Motor neuron (in vitro differentiated cells): ENCODE results near the gene PAK5. TPM values are rescaled to one million over a fixed set of nuclear protein-coding genes. Genes with fewer than 3 reads are reported as not detected.

Experiments used
- ATAC-seq, 8 experiments: fragments of 200-7000 bp; cut with Tn5 transposase; replicated peaks in 6 of 8; 2 replicates each; pipeline ENCODE4 v1.8.0; 2021; ENCODE audit warnings: mild to moderate bottlenecking in 8 of 8, moderate library complexity in 8 of 8
- H3K27ac ChIP-seq, 2 donors: fragments of 250-450 bp; sonication (Bioruptor Pico); 2 replicates each; pipeline ENCODE4 v1.9.0; 2021; ENCODE audit warnings: antibody characterized with exemption in 2 of 2, mild to moderate bottlenecking in 2 of 2, moderate library complexity in 1 of 2
- H3K4me1 ChIP-seq, 2 donors: fragments of 250-450 bp; sonication (Bioruptor Pico); replicated peaks in 1 of 2; 2 replicates each; pipeline ENCODE4 v1.6.1; 2021; ENCODE audit warnings: antibody characterized with exemption in 2 of 2, mild to moderate bottlenecking in 2 of 2, moderate library complexity in 1 of 2
- H3K4me3 ChIP-seq, 5 donors: fragments of 250-450 bp; sonication (Bioruptor Pico); 2 replicates each; pipeline ENCODE4 v1.9.0; 2021; ENCODE audit warnings: antibody characterized with exemption in 5 of 5, mild to moderate bottlenecking in 5 of 5, moderate library complexity in 4 of 5
- WGBS, 10 experiments: fragments of 450-650 bp; shearing (Covaris generic); methylation state at CpG; one replicate each; pipeline ENCODE4 v1.0.0; 2022; 5-methylcytosine and 5-hydroxymethylcytosine counted together
- in situ Hi-C, 9 experiments: fragments of 400-800 bp; cut with MboI; loops; one replicate each; pipeline ENCODE4 v1.15.0; 2021; ENCODE audit warnings: low sequenced_read_pairs in 9 of 9, low pct_unique_long_range_greater_than_20kb in 2 of 9; ENCODE audit not compliant: unreplicated experiment in 9 of 9
- total RNA-seq, 8 experiments: library from RNA; unstranded; fragments of 300-600 nt; gene quantifications; 2 replicates each; pipeline versions ENCODE4 v1.2.3 to v1.2.4, GENCODE V29; 2022

PAK5 gene
- total RNA-seq, 8 experiments from 2014 or later = 2.7 to 20.0 (median 12.5) TPM

DNA sequence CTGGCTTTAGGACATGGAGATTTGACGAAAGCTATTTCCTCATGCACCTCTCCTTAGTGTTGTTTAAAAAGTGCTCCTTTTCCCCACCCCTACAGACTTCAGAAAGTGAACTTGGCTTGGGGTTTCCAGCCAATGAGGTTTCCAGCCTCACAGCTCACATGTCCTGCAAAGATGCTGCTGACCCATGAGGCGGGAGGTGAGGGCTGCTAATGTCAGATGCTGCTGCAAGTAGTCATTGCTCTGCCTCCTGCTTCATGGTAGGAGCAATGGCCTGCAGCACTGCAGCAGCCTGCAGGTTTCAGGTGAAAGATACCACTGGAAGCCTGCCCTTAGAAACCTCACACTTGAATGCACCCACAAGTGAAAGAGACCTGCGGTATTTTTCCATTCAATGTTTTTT lies 211.7 kb downstream of the PAK5 start:
- 75 to 100% (median 100%) methylated on average over 1 to 2 of the region's 3 CpGs; no CpG with 5 or more reads in 3 of the 10 experiments for whole genome bisulfite sequencing, 10 experiments
- in situ Hi-C loops = loop anchor here in 2 of 9 experiments (25.0 kb wide), 1 partner anchor 285 kb away; no protein-coding TSS in a partner anchor
- no peaks in the 10 kb centered on the region for H3K4me1 ChIP-seq
- ATAC-seq = no peak
- H3K4me3 ChIP-seq = no peak overlapping the region
- H3K27ac ChIP-seq = no peak overlapping the region

DNA sequence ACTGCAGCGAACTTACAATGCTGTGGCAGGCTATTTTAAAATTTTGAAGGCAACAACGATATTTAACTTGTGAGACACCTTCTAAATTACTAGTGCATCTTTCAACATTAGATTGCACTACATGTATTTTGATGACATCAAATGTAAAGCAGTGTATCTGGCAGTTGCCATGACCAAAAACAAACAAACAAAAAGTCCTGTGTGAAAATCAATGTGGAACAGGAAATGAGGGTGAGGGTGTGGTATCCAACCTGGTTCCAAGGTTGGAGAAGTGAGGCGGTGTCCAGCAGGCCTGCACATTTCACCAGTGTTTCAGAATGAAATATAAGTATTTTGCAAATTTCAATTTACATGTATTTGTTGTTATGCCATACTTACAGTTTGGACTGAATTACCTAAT lies 212.5 kb downstream of the PAK5 start:
- 30 to 100% (median 88%) methylated on average over 2 to 3 of the region's 3 CpGs for WGBS, 10 experiments
- H3K27ac ChIP-seq = no peak overlapping the region
- peak in 3 of 8 experiments; percentile 57 to 85 (median 82) for ATAC-seq
- H3K4me3 ChIP-seq = no peak overlapping the region
- in situ Hi-C loops = loop anchor here in 2 of 9 experiments (25.0 kb wide), 1 partner anchor 286 kb away; no protein-coding TSS in a partner anchor
- H3K4me1 ChIP-seq = no peaks in the 10 kb centered on the region

DNA sequence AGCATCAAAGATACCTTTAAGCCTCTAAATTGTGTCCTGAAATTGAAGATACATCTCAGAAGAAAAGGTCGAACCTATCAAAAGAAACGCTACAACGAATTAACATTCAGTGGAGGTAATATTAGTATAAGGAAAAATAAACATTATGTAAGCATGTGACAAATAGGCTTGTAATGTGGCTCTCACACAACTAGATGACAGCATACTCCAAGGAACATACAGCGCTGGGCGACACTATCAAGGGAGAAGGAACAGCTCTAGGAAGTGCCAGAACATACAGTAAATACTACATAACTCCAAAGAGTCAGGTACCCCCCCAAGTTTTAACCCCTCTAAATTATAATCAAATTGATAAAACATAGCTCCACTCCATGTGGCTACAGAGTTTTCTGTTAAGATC lies 220.9 kb downstream of the PAK5 start:
- Histone ChIP-seq H3K27ac (no peak overlapping the region), H3K4me3 (no peak overlapping the region), H3K4me1 (no peaks in the 10 kb centered on the region)
- in situ Hi-C loops = loop anchor here in 7 of 9 experiments (10.0 to 25.0 kb wide), 7 partner anchors 203 to 1919 kb away; partner anchors contain the start of genes MKKS (in 1 of the 7) and SLX4IP (in 1 of the 7)
- peak; percentile 58 to 90 (median 65) for ATAC-seq
- WGBS, 10 experiments = 17 to 100% (median 86%) methylated on average over 2 to 5 of the region's 5 CpGs; no CpG with 5 or more reads in 2 of the 10 experiments

DNA sequence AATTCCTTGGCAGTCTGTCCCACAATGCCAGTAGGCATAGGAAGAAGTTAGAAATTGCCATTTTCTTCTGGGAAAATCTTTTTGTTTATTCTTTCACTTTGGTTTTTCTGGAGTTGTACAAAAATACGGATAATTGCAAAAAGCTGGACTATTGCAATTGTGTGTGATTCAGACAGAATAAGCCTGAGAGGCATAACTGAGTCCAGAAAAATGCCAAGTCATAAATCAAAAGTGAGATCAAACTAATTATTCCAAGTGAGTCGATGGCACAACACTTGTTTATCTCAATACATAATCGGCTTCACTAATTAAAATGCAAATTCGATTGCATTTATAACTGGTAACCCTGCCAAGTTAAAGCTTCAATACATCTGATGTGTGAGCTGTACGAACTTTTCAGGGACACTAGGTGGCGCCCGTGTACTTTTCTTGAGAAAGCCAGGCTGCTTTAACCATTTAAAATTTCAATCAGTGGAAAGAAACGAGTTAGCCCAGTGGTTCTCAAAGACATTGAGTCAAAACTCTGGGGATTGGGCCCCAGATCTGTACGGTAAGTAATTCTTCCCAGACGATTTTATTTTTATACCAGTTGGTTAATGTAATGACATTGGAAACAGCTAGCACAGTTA lies 221.9 kb downstream of the PAK5 start:
- 0 to 9% (median 2%) methylated on average over 3 to 10 of the region's 10 CpGs for whole genome bisulfite sequencing, 10 experiments
- ATAC-seq = peak; percentile 53 to 80 (median 62)
- no peaks in the 10 kb centered on the region for H3K4me1 ChIP-seq
- H3K27ac ChIP-seq = no peak overlapping the region
- in situ Hi-C loops = loop anchor here in 7 of 9 experiments (10.0 to 25.0 kb wide), 7 partner anchors 202 to 1920 kb away; partner anchors contain the start of genes MKKS (in 1 of the 7) and SLX4IP (in 1 of the 7)
- H3K4me3 ChIP-seq = no peak overlapping the region

DNA sequence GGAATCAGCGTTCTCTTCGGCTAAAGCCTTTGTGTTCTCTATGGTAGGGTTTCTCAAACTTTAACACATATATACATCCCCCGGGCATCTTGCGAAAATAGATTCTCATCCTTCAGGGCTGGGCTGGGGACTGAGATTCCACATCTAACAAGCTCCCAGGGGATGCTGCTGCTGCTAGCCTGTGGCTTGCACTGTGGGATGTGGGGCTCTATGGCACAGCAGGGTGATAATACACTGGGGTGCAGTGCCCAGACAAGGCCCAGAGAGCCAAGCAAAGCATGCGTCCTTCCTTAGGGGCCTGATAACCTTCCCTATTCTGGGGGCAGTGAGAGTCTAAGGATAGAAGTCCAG lies 222.4 kb downstream of the PAK5 start:
- Histone ChIP-seq H3K4me3 (no peak overlapping the region), H3K27ac (no peak overlapping the region), H3K4me1 (no peaks in the 10 kb centered on the region)
- 67 to 100% (median 84%) methylated on average over 1 to 5 of the region's 5 CpGs; no CpG with 5 or more reads in 2 of the 10 experiments for WGBS, 10 experiments
- in situ Hi-C loops = loop anchor here in 7 of 9 experiments (10.0 to 25.0 kb wide), 7 partner anchors 202 to 1921 kb away; partner anchors contain the start of genes MKKS (in 1 of the 7) and SLX4IP (in 1 of the 7)
- ATAC-seq = peak in 1 of 8 experiments; percentile 17

DNA sequence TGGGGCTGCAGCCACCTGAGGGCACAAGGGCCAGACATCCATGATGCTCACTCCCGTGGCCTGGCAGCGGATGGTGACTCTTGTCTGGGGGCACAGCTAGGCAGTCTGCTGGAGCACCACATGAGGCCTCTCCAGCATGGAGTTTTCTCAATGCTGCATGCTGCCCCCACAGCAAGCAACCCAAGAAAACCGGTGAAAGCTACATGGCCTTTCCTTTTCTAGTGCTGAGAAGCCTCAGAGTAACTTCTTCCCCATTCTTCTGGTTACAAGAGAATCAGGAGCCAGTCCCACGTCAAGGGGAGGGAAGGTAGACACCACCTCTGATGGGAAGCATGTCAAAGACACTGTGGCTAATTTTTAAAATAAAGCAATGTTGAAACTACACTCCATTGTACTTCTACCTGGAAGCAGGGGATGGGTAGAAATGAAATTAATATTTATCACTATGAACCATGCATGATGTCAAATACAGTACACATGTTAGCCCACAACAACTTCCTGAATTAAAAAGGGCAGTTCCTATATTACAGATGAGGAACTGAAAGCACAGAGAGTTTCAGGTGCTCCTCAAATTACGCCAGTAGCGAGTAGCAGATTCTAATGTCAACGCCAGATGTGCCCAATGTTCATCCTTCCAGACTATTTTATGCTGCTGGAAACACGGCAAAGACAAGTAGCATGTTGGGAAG lies 223.0 kb downstream of the PAK5 start:
- in situ Hi-C loops = loop anchor here in 7 of 9 experiments (10.0 to 25.0 kb wide), 7 partner anchors 201 to 1921 kb away; partner anchors contain the start of genes MKKS (in 1 of the 7) and SLX4IP (in 1 of the 7)
- Histone ChIP-seq H3K27ac (no peak overlapping the region), H3K4me3 (no peak overlapping the region), H3K4me1 (no peaks in the 10 kb centered on the region)
- ATAC-seq = no peak
- 17 to 88% (median 77%) methylated on average over 1 to 6 of the region's 8 CpGs; no CpG with 5 or more reads in 1 of the 10 experiments for WGBS, 10 experiments

DNA sequence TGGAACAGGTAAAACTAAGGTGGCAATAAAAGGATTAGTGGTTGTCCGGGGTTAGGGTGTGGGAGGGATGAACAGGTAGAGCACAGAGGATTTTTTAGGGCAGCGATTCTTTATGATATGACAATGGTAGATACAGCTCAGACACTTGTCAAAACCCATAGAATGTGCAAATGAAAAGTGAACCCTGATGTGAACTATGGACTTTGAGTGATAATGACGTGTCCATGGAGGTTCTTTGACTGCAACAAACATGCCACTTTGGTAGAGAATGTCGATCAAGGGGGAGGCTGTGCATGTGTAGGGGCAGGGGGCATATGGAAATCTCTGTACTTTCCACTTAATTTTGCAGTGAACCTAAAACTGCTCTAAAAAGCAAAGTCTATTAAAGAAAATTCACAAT lies 223.8 kb downstream of the PAK5 start:
- H3K4me3 ChIP-seq = no peak overlapping the region
- 25 to 100% (median 80%) methylated on average over 1 to 4 of the region's 4 CpGs for WGBS, 10 experiments
- H3K4me1 ChIP-seq = peaks cover 0 to 3% of the 10 kb centered on the region in 2 donors
- no peak for ATAC-seq
- no peak overlapping the region for H3K27ac ChIP-seq
- in situ Hi-C loops = loop anchor here in 7 of 9 experiments (10.0 to 25.0 kb wide), 7 partner anchors 200 to 1922 kb away; partner anchors contain the start of genes MKKS (in 1 of the 7) and SLX4IP (in 1 of the 7)

DNA sequence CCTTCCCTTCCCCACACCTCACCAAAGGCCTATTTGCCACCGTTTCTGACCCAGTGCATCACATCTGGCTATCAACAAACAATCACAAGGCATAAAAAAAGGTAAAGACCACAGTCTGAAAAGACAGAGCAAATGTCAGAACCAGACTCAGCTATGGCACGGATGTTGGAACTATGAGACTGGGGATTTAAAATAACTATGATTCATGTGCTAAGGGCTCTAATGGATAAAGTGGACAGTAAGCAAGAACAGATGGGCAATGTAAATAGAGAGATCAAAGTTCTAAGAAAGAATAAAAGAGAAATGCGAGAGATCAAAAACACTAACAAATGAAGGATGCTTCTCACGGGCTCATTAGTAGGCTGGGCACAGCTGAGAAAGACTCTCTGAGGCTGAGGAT lies 225.0 kb downstream of the PAK5 start:
- peak in 2 of 8 experiments; percentile 11 to 15 for ATAC-seq
- no peak overlapping the region for H3K4me3 ChIP-seq
- no peak overlapping the region for H3K27ac ChIP-seq
- in situ Hi-C loops = loop anchor here in 7 of 9 experiments (10.0 to 25.0 kb wide), 7 partner anchors 199 to 1923 kb away; partner anchors contain the start of genes MKKS (in 1 of the 7) and SLX4IP (in 1 of the 7)
- 13 to 100% (median 82%) methylated on average over 1 to 4 of the region's 4 CpGs for WGBS, 10 experiments
- H3K4me1 ChIP-seq = peaks cover 8 to 14% of the 10 kb centered on the region in 2 donors

DNA sequence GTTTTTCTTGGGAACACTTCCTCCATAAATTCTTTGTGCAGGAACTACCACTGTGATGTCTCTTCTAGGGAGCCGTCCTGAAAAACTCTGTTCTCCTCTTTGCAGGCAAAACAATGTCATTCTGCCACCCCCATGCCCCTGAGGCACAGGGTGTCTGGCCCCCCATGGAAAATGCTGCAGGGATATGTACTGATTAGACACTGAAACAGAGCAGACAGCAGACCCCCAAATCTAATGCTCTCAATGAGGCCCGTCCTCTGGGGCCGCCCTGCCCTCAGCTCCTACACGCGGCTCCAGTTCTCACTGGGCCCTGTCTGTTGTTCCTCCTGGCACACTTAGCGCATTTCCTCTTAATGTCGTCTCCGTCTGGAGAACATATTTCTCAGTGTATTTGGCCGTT lies 227.0 kb downstream of the PAK5 start:
- Histone ChIP-seq H3K27ac (no peak overlapping the region), H3K4me3 (no peak overlapping the region), H3K4me1 (peaks cover 14 to 24% of the 10 kb centered on the region in 2 donors)
- no peak for ATAC-seq
- WGBS, 10 experiments = 75 to 97% (median 96%) methylated on average over 4 to 9 of the region's 9 CpGs; no CpG with 5 or more reads in 3 of the 10 experiments
- in situ Hi-C loops = loop anchor here in 7 of 9 experiments (10.0 to 25.0 kb wide), 7 partner anchors 197 to 1925 kb away; partner anchors contain the start of genes MKKS (in 1 of the 7) and SLX4IP (in 1 of the 7)

DNA sequence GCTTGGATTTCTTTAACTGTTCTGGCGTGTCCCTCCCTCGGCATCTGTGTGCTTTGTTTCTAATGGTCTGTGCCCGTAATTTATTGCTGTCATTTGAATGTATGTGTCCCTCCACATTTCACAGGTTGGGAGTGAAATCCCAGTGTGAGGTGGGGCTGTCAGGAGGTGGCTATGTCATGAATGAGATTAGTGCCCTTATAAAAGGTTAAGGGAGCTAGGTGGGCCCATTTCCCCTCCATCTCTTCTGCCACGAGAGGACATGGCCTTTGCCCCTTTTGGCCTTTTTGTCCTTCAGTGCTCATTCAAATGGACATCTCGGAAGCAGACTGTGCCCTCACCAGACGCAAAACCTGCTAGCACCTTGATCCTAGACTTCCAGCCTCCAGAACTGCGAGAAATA lies 228.2 kb downstream of the PAK5 start:
- 52 to 100% (median 89%) methylated on average over 1 to 6 of the region's 7 CpGs for WGBS, 10 experiments
- H3K4me3 ChIP-seq = no peak overlapping the region
- in situ Hi-C loops = loop anchor here in 7 of 9 experiments (10.0 to 25.0 kb wide), 7 partner anchors 196 to 1927 kb away; partner anchors contain the start of genes MKKS (in 1 of the 7) and SLX4IP (in 1 of the 7)
- no peak overlapping the region for H3K27ac ChIP-seq
- H3K4me1 ChIP-seq = peaks cover 14 to 24% of the 10 kb centered on the region in 2 donors
- ATAC-seq = no peak

DNA sequence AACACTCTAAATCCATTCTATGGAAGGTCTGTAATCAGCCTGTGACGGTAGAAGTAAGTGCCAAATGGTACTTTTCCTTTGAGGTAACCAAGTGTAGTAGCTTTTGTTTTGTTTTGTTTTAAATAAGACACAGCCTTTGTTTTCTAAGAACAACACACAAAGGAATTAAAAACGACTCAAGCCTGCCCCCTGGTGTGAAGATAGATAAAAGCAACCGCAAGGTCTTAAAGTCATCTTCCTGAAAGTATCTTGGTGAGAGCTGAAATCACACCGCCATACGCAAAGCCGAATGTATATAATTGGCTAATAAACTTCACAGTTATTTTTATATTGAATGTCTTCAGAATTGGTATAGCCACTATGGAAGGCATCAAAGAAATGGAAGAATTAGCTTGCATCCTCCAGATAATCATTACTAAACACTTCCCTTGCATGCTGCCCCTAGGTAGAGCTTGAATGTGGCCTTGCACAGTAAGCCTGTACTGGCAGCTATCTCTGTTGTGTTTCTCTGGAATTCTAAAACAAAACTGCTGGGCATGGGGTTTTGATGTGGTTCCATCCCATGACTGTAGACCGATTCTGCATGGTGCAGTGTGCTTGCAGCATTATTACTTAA lies 228.9 kb downstream of the PAK5 start:
- H3K27ac ChIP-seq = no peak overlapping the region
- peak; percentile 46 to 67 (median 54) for ATAC-seq
- 0 to 36% (median 26%) methylated on average over 1 to 7 of the region's 7 CpGs for WGBS, 10 experiments
- H3K4me3 ChIP-seq = no peak overlapping the region
- in situ Hi-C loops = loop anchor here (10.0 to 25.0 kb wide), 8 partner anchors 195 to 1927 kb away; partner anchors contain the start of genes MKKS (in 1 of the 9) and SLX4IP (in 1 of the 9)
- peaks cover 14 to 24% of the 10 kb centered on the region in 2 donors for H3K4me1 ChIP-seq
